Measurements from ENCODE around the gene AIP.
"Not testable (repeated sequence)": the region's sequence is repeated elsewhere in the genome, so short reads cannot be mapped to it uniquely, and the experiment has no call there.

AIP gene

GRCh38 chr11:67507864-67508485, 25.1 kb downstream of the AIP start, which contains the start of gene CDK2AP2:
CDK2AP2 (minus strand) TSS chr11:67508162; CDS start chr11:67508082, 80 bp downstream.
- DNase-seq = peak; percentile 98 to 100

GRCh38 chr11:67508486-67509121, 25.8 kb downstream of the AIP start:
- DNase-seq = peak; percentile 96 to 98

GRCh38 chr11:67510023-67510345, 27.2 kb downstream of the AIP start:
- no peak for DNase-seq

- DNase-seq = not testable (repeated sequence)
Observed at GRCh38 chr11:67511558-67511957, 28.7 kb downstream of the AIP start.

- DNase-seq = no peak
Observed at GRCh38 chr11:67514116-67514515, 31.3 kb downstream of the AIP start.

GRCh38 chr11:67516806-67517205, 34.0 kb downstream of the AIP start:
- DNase-seq = no peak

- no peak for DNase-seq
Observed at GRCh38 chr11:67517784-67518552, 35.1 kb downstream of the AIP start.

GRCh38 chr11:67519726-67520125, 36.9 kb downstream of the AIP start:
- DNase-seq = no peak

- no peak for DNase-seq
Observed at GRCh38 chr11:67520856-67521824, 38.3 kb downstream of the AIP start.

GRCh38 chr11:67521924-67522323, 39.1 kb downstream of the AIP start:
- no peak for DNase-seq

GRCh38 chr11:67522338-67522737, 39.5 kb downstream of the AIP start:
- no peak for DNase-seq

- DNase-seq = no peak
Observed at GRCh38 chr11:67522844-67523555, 40.2 kb downstream of the AIP start, which contains the start of gene CABP2. CABP2 (minus strand) TSS chr11:67523446; CDS start chr11:67523326, 120 bp downstream.

- no peak for DNase-seq
Observed at GRCh38 chr11:67523556-67524479, 41.0 kb downstream of the AIP start.

- no peak for DNase-seq
Observed at GRCh38 chr11:67524480-67524808, 41.6 kb downstream of the AIP start.

GRCh38 chr11:67525275-67525976, 42.6 kb downstream of the AIP start:
- no peak for DNase-seq

GRCh38 chr11:67528376-67528775, 45.5 kb downstream of the AIP start:
- no peak for DNase-seq

- DNase-seq = no peak
Observed at GRCh38 chr11:67530282-67530592, 47.4 kb downstream of the AIP start.

- no peak for DNase-seq
Observed at GRCh38 chr11:67532889-67533288, 50.1 kb downstream of the AIP start.

- DNase-seq = no peak
Observed at GRCh38 chr11:67534070-67534679, 51.3 kb downstream of the AIP start.

GRCh38 chr11:67535561-67535960, 52.7 kb downstream of the AIP start:
- no peak for DNase-seq

Data from NCI-H446 (cell line).